Epithelial cell of proximal tubule (primary cell): Measurements from ENCODE around the gene RPS4Y1. TPM values are rescaled to one million over a fixed set of nuclear protein-coding genes. Genes with fewer than 3 reads are reported as not detected.
A peak's percentile ranks its signal among the peaks of the same experiment; 100 is the strongest.

Experiments used
- DNase-seq: peaks from one replicate; pipeline ENCODE4 v3.0.0-alpha.2; 2011; ENCODE audit warnings: low read depth
- H3K4me3 ChIP-seq: 2 replicates; pipeline ENCODE4 v1.5.1; 2011; ENCODE audit warnings: low read depth, mild to moderate bottlenecking, low read length
- CTCF ChIP-seq: conservative IDR thresholded peaks from 2 replicates; pipeline ENCODE4 v1.5.1; 2012; ENCODE audit warnings: low read depth, mild to moderate bottlenecking, low read length
- total RNA-seq: library from RNA; depleted of rRNA; stranded (reverse); fragments of >200 nt; gene quantifications from 2 replicates; pipeline ENCODE4 v1.2.3, GENCODE V29; 2015

RPS4Y1 gene
- total RNA-seq, 1 donor from 2014 or later, result 379 TPM

- DNase-seq, result no peak
- no peak for TF ChIP-seq CTCF
- no peak overlapping the region for H3K4me3 ChIP-seq
Measured at GRCh38 chrY:2835230-2835629, 6.2 kb upstream of the RPS4Y1 start.

GRCh38 chrY:2837078-2837477 is 4.3 kb upstream of the RPS4Y1 start:
- no peak for TF ChIP-seq CTCF
- DNase-seq, result no peak
- no peak overlapping the region for H3K4me3 ChIP-seq

- peak; percentile 12 for DNase-seq
Measured at GRCh38 chrY:2837932-2838331, 3.5 kb upstream of the RPS4Y1 start.

GRCh38 chrY:2846791-2847190 is 5.4 kb downstream of the RPS4Y1 start:
- DNase-seq, result no peak
- H3K4me3 ChIP-seq, result no peak overlapping the region
- TF ChIP-seq CTCF, result no peak

More at GRCh38 chrY:2837932-2838331, 3.5 kb upstream of the RPS4Y1 start:
- TF ChIP-seq CTCF, result no peak
- no peak overlapping the region for H3K4me3 ChIP-seq

- TF ChIP-seq CTCF, result no peak
- DNase-seq, result no peak
- no peak overlapping the region for H3K4me3 ChIP-seq
Measured at GRCh38 chrY:2848384-2848783, 7.0 kb downstream of the RPS4Y1 start.

GRCh38 chrY:2849368-2849767 is 8.0 kb downstream of the RPS4Y1 start:
- no peak overlapping the region for H3K4me3 ChIP-seq
- no peak for TF ChIP-seq CTCF
- no peak for DNase-seq

- no peak overlapping the region for H3K4me3 ChIP-seq
- DNase-seq, result no peak
- TF ChIP-seq CTCF, result no peak
Measured at GRCh38 chrY:2854145-2854774, 12.9 kb downstream of the RPS4Y1 start.
